ENCODE results near the gene EXT2. TPM values are rescaled to one million over a fixed set of nuclear protein-coding genes. Genes with fewer than 3 reads are reported as not detected.

Gene EXT2
- total RNA-seq, 4 donors from 2014 or later = 19.0 to 53.2 (median 44.5) TPM

DNA sequence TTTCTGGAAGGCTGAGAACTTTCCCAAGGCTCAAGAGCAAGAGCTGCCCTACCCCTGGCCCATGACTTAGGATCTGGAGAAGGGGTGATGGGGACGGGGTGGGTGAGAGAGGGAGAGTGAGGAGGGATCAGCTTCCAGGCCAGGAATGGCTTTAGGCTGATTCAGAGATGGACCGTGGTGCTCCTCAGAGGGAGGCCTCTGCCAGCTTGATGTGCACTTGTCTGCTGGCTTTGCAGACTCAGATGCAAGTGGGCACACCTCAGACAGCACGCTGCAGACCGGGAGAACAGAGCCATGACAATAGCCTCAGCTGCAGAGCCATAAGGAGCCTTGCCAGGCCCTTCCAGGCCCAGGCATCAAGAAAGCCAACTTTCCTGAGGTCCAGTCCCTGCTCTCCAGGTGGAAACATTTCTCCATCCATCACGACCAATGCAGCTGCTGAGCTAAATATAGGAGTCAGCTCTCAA, 173.2 kb downstream of the EXT2 start:
- H3K27ac ChIP-seq = no peak overlapping the region
- no peak overlapping the region for H3K4me3 ChIP-seq
- 83 to 86% methylated on average over 2 to 4 of the region's 5 CpGs for WGBS, 2 donors
- no peak for TF ChIP-seq POLR2A (IDR thresholded peaks at IDR 0.05)
- TF ChIP-seq, protein P1, sequence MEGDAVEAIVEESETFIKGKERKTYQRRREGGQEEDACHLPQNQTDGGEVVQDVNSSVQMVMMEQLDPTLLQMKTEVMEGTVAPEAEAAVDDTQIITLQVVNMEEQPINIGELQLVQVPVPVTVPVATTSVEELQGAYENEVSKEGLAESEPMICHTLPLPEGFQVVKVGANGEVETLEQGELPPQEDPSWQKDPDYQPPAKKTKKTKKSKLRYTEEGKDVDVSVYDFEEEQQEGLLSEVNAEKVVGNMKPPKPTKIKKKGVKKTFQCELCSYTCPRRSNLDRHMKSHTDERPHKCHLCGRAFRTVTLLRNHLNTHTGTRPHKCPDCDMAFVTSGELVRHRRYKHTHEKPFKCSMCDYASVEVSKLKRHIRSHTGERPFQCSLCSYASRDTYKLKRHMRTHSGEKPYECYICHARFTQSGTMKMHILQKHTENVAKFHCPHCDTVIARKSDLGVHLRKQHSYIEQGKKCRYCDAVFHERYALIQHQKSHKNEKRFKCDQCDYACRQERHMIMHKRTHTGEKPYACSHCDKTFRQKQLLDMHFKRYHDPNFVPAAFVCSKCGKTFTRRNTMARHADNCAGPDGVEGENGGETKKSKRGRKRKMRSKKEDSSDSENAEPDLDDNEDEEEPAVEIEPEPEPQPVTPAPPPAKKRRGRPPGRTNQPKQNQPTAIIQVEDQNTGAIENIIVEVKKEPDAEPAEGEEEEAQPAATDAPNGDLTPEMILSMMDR (IDR thresholded peaks at IDR 0.05) = no peak
- no peaks in the 10 kb centered on the region for H3K36me3 ChIP-seq
- DNase-seq = no peak
- intact Hi-C loops (cut with DNase I) = no loop called here
- peaks cover 0 to 14% (median 0%) of the 10 kb centered on the region in 4 donors for H3K27me3 ChIP-seq
- no peaks in the 10 kb centered on the region for H3K4me1 ChIP-seq
- no peaks in the 10 kb centered on the region for H3K9me3 ChIP-seq

DNA sequence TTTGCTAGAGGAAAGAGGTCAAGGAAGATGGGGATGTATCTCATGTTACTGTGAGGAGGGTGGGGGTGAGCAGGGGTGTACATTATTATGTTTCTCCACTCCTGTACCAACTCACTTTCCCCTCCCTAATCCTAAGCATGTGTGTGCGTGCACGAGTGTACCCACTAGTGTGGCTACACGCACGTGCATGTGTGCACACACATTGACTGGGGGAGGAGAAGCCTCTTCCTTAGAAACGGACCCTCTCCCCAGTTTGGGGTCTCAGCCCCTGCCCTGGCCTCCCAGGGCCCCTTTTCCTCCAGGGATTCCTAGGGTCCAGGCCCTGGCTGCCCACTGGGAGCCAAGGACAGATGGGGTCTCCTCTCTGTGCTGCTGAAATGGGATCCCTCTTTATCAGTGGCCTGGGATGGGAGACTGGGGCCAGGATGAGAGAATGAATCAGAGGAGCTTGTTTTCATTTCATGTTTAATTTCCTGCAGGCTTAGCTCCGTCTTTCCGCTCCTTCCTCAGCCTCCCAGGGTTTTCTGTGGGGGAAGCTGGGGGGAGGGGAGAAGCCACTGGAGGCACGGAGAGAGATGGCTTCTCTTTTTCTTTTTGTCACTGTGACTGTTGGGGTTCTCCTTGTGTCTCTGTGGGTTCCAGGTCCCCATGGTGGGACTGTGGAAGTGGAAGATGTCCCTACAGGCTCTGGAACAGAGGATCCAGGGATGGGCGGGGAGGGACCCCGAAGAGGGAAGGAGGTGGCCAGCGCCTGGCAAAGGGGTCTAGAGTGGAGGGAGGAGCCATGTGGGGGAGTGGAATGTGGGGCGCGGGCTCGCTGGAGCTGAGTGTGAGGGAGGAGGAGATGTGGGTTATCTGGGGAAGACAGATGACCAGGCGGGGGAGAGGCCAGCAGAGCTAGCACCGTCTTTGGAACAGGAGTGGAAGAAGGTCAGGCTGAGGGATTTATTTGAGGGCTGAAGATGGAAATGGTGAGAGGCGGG, 174.2 kb downstream of the EXT2 start:
- no peak overlapping the region for H3K4me3 ChIP-seq
- peaks cover 0 to 14% (median 0%) of the 10 kb centered on the region in 4 donors for H3K27me3 ChIP-seq
- TF ChIP-seq POLR2A (IDR thresholded peaks at IDR 0.05) = no peak
- TF ChIP-seq, protein P1 (IDR thresholded peaks at IDR 0.05) = no peak
- no peak overlapping the region for H3K27ac ChIP-seq
- intact Hi-C loops (cut with DNase I) = no loop called here
- no peaks in the 10 kb centered on the region for H3K4me1 ChIP-seq
- WGBS, 2 donors = 61 to 74% methylated on average over 15 to 17 of the region's 17 CpGs
- no peaks in the 10 kb centered on the region for H3K36me3 ChIP-seq
- no peaks in the 10 kb centered on the region for H3K9me3 ChIP-seq
- DNase-seq = no peak

DNA sequence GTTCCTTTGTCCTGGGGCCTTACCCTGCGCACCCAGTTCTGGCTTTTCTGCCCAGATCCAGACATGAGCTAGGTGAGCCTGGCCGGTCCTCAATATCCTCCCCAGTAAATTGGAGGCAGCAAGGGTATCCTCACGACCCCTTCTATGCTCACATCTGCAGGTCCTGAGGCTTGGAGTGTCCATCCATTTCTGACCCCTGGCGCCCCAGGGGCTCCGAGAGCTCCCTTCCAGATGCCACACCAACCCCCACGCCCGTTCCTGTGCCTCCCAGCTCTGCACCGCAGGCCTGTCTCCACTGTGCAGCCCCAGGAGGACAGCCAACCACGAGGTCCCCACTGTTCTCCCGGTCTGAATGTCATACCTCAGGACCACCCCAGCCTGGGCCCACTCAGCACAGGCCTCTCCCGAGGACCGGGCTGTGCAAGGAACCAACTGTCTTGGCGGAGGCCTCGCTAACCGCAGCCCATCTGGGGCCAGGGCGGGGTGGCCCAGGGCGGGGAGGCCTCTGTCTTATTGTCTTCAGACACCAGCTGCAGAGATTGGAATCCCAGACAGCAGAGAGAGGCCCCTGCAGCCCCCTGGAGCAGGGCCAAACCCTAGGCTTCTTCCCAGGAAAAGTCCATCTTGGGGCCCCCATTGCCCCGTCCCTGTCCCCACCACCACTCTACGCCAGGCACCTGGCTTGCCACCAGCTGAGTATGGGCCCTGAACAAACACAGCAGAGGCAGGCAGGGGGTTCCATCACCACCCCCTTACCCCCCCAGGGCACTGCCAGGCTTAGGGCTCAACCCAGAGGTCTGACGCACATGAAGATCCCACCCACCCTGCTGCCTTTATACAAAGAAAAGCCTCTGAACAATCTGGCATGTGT, 175.2 kb downstream of the EXT2 start:
- intact Hi-C loops (cut with DNase I) = no loop called here
- WGBS, 2 donors = 85 to 86% methylated on average over 7 to 12 of the region's 20 CpGs
- no peak for DNase-seq
- no peaks in the 10 kb centered on the region for H3K36me3 ChIP-seq
- peaks cover 0 to 14% (median 0%) of the 10 kb centered on the region in 4 donors for H3K27me3 ChIP-seq
- H3K27ac ChIP-seq = no peak overlapping the region
- H3K4me1 ChIP-seq = no peaks in the 10 kb centered on the region
- no peaks in the 10 kb centered on the region for H3K9me3 ChIP-seq
- no peak for TF ChIP-seq POLR2A (IDR thresholded peaks at IDR 0.05)
- TF ChIP-seq, protein P1 (IDR thresholded peaks at IDR 0.05) = no peak
- no peak overlapping the region for H3K4me3 ChIP-seq

DNA sequence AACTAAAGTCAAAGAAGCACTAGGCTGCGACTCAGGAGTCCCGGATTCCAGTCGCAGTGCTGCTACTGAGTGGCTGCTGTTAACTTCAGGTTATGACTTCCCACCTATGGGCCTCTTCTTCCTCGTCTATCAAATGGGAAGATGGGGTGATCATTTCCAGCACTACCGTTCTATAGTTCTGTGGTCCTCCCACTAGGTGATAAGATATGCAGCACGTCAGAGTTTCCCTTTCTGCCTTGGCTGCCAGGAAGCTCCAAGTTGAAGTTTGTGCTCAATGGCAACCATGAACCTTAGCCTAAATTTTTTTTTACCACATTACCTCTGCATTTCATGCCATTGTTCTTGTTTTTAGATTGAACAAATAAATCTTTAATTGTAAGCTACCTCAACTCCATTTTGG, 175.8 kb downstream of the EXT2 start:
- WGBS, 2 donors = 94% methylated on average over 6 of the region's 6 CpGs
- Histone ChIP-seq H3K4me1 (no peaks in the 10 kb centered on the region), H3K27me3 (peaks cover 0 to 14% (median 0%) of the 10 kb centered on the region in 4 donors), H3K36me3 (no peaks in the 10 kb centered on the region), H3K4me3 (no peak overlapping the region), H3K9me3 (no peaks in the 10 kb centered on the region), H3K27ac (no peak overlapping the region)
- intact Hi-C loops (cut with DNase I) = no loop called here
- no peak for DNase-seq
- TF ChIP-seq POLR2A (IDR thresholded peaks at IDR 0.05) = no peak
- TF ChIP-seq, protein P1 (IDR thresholded peaks at IDR 0.05) = no peak
